ENCODE results near the gene INPP5A.

DNA sequence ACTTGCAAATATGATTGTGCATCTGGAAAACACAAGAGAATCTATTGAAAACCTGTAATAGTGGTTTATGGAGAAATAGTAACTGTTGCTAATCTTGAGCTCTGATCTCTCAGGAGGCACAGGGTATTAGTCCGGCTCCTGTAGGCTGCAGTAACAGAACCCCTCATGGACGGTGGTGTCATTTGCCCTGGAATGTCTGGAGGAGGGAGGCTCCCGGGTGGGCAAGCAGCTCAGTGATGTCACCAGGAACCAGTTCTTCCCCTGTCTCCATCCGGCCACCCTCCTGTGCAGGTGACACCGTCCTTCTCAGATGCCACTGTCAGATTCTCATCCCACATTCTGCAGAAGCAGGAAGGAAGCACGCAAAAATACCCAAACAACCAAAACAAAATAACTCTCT is 29.3 kb downstream of the INPP5A start:
- no peak for TF ChIP-seq RBBP5 (IDR thresholded peaks at IDR 0.05; ENCODE audit: borderline replicate concordance, insufficient read depth, low read length, poor library complexity, severe bottlenecking)
- TF ChIP-seq TBP (optimal IDR thresholded peaks at IDR 0.05; ENCODE audit: low read depth, low read length) = no peak
- no peak for TF ChIP-seq EP300 (IDR thresholded peaks at IDR 0.05; ENCODE audit: low read length)
- no peak for TF ChIP-seq HNRNPLL (IDR thresholded peaks at IDR 0.05; ENCODE audit: low read depth, low read length, poor library complexity, severe bottlenecking)
- TF ChIP-seq MTA2 (IDR thresholded peaks at IDR 0.05; ENCODE audit: low read depth) = no peak
- TF ChIP-seq STAG1 (CRISPR knock-in tag; IDR thresholded peaks at IDR 0.05; ENCODE audit: borderline replicate concordance) = no peak
- no peak for TF ChIP-seq CTCF (IDR thresholded peaks at IDR 0.05 in 2 of 3, conservative IDR thresholded peaks at IDR 0.05 in 1 of 3; ENCODE audit: insufficient read depth in 2 of 3, low read depth in 1 of 3, low read length in 3 of 3)
- TF ChIP-seq, protein P1, sequence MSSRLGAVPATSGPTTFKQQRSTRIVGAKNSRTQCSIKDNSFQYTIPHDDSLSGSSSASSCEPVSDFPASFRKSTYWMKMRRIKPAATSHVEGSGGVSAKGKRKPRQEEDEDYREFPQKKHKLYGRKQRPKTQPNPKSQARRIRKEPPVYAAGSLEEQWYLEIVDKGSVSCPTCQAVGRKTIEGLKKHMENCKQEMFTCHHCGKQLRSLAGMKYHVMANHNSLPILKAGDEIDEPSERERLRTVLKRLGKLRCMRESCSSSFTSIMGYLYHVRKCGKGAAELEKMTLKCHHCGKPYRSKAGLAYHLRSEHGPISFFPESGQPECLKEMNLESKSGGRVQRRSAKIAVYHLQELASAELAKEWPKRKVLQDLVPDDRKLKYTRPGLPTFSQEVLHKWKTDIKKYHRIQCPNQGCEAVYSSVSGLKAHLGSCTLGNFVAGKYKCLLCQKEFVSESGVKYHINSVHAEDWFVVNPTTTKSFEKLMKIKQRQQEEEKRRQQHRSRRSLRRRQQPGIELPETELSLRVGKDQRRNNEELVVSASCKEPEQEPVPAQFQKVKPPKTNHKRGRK (tag; IDR thresholded peaks at IDR 0.05) = no peak
- no peak for TF ChIP-seq ARHGAP35 (IDR thresholded peaks at IDR 0.05; ENCODE audit: partially characterized antibody)

Data from K562 (cell line).